ENCODE data around the gene DIP2B.

DNA sequence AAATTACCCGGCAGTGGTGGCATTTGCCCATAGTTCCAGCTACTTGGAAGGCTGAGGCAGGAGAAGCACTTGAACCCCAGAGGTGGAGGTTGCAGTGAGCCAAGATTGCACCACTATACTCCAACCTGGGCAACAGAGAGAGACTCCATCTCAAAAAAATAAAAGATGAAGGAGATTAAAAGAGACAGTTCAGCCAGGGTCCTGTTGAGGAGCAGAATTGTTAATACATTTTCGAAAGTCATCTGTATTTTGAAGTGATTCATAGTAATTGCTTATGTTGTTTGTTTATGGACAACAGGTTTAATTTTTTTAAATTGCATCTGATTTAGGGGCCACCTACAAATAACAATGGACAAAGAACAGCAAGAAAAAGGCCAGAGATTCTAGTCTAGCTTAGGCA, 112.9 kb downstream of the DIP2B start:
- TF ChIP-seq POLR2A (IDR thresholded peaks at IDR 0.05), result no peak
- TF ChIP-seq, protein P1, sequence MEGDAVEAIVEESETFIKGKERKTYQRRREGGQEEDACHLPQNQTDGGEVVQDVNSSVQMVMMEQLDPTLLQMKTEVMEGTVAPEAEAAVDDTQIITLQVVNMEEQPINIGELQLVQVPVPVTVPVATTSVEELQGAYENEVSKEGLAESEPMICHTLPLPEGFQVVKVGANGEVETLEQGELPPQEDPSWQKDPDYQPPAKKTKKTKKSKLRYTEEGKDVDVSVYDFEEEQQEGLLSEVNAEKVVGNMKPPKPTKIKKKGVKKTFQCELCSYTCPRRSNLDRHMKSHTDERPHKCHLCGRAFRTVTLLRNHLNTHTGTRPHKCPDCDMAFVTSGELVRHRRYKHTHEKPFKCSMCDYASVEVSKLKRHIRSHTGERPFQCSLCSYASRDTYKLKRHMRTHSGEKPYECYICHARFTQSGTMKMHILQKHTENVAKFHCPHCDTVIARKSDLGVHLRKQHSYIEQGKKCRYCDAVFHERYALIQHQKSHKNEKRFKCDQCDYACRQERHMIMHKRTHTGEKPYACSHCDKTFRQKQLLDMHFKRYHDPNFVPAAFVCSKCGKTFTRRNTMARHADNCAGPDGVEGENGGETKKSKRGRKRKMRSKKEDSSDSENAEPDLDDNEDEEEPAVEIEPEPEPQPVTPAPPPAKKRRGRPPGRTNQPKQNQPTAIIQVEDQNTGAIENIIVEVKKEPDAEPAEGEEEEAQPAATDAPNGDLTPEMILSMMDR (IDR thresholded peaks at IDR 0.05), result no peak

All from stomach (tissue), 4 donors.